ENCODE data around the gene SPINK1.

DNA sequence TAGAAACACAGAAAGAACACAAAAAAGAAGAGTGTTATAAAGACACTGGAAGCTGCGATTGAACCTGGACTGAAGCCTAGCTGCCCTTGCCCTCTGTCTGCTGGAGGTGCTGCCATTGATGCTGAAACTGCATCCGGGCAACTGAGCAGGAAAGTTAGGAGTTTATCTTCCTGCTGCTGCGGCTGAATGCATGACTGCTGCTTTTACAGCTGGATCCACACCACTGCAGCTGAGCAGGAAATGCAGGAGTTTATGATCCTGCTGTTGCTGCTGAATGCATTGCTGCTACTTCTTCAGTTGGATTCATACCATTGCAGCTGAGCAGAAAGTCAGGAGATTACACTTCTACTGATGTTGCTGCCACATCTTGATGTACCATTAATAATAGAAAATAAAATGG is 27.1 kb downstream of the SPINK1 start:
- no peak for TF ChIP-seq POLR2AphosphoS5 (IDR thresholded peaks at IDR 0.05; ENCODE audit: low read depth, low read length)
- TF ChIP-seq TAF1 (IDR thresholded peaks at IDR 0.05; ENCODE audit: borderline replicate concordance, insufficient read depth, low read length): no peak
